Midbrain (tissue), 1 donor: ENCODE results near the gene ANKMY1.
A peak's percentile ranks its signal among the peaks of the same experiment; 100 is the strongest.

Source experiments
- DNase-seq: peaks from one replicate; lab custom pipeline; 2025; lab: John Stamatoyannopoulos, UW

Gene ANKMY1

DNA sequence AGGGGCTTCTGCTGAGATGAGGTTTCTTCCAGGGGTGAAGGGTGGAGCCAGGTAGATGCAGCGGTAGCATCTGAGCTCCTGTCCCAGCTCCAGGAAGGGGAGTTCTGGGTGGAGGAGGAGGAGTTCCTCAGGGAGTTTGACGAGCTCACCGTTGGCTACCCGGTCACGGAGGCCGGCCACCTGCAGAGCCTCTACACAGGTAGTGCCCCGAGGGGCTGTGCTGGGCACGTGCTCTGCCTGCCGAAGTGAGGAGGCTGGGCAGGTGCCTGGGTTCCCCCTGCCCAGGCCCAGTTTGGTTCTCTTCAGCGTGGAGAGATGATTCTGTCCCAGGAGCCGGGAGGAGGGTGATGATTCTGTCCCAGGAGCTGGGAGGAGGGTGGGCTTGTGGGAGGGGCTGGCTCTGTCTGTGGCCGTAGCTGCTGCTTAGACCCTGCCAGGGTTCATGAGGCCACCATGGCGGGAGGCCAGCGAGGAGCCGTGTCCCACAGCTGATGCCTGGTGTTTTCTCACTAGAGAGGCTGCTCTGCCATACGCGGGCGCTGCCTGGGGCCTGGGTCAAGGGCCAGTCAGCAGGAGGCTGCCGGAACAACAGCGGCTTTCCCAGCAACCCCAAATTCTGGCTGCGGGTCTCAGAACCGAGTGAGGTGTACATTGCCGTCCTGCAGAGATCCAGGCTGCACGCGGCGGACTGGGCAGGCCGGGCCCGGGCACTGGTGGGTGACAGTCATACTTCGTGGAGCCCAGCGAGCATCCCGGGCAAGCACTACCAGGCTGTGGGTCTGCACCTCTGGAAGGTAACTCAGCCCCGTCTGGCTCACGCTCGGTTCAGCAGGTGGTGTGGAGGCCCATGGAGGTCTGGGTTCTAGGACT lies 37.0 kb upstream of the ANKMY1 start:
- DNase-seq: no peak

DNA sequence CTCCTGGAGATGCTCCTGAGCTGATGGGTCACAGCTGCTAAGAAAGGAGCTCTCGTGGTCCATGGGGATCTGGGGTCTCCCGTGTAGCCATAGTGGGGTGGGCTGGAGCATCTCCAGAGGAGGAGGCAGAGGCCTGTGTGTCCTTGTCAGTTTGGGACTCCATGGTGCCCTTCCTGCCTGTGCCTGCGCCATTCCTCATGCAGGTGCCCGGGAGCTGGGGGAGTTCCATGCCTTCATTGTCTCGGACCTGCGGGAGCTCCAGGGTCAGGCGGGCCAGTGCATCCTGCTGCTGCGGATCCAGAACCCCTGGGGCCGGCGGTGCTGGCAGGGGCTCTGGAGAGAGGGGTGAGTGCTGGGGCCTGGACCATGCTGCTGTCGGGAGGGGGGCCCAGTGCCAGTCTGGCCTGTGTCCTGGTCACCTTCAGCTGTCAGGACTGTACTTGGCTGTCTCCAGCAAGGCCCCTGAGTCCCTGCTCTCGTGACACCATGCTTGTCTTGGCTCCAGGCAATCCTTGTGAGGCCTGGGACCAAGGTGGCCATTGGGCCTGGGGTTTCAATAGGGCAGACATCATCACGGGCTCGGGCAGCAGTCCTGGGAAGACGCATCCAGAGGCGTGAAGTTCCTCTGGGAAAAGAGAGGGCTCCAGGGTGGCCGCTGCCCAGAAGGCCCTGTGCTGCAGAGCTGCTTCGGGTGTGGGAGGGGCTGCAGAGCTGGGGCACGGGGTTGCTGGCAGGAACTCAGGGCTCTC lies 36.1 kb upstream of the ANKMY1 start:
- DNase-seq: no peak

DNA sequence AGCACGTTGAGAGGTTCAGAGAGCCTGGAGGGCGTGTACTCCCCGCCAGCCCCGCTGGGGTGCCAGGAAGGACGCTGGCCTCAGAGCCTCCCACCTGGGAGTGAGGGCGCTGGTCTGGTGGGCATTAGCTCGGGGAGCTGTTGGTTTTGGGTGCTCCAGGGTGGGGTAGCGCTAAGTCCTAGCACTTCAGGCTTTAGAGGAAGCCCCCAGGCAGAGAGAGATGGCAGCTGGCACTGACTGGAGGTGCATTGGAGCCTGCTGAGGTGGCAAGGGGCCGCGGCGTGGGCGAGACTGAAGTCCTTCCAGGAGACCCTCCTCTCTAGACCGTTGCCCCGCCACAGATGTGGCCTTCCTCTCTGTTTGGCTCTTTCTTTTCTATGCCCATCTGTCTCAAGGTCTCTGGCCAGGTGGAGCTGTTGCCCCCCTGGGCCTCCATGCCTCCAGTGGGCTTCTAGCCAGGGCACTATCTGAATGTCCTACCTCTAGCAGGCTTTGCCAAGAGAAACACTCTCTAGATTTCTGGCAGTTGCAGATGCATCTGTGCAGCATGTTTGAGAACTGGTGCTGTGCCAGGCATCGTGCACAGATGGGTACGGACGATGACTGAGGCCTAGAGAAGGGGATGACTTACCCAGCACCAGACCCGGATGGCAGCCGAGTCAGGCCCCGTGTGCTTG lies 35.4 kb upstream of the ANKMY1 start:
- no peak for DNase-seq

- DNase-seq: no peak
Measured at GRCh38 chr2:240591784-240592183, 34.0 kb upstream of the ANKMY1 start.

DNA sequence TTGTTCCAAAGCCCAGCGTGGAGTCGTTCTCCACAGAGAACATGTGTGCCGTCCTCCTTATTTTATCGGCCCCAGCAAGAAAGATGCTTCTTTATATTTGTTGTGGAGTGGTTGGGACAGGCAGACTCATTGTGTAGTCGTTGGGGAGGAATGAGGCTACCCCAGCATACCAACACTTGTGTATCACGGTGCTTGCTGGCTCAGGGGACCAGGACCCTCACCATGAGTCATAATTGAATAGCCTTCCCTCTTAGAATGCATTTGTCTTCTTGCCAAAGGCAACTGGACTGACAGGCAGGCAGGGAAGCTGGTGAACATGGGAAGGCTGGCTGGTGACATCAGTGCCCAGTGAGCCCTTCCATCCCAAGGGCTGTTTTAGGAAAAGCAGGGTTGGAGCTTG lies 33.4 kb upstream of the ANKMY1 start:
- no peak for DNase-seq

GRCh38 chr2:240590681-240591111 lies 32.9 kb upstream of the ANKMY1 start:
- no peak for DNase-seq

GRCh38 chr2:240589850-240590525 lies 32.2 kb upstream of the ANKMY1 start:
- DNase-seq: peak; percentile 18

DNA sequence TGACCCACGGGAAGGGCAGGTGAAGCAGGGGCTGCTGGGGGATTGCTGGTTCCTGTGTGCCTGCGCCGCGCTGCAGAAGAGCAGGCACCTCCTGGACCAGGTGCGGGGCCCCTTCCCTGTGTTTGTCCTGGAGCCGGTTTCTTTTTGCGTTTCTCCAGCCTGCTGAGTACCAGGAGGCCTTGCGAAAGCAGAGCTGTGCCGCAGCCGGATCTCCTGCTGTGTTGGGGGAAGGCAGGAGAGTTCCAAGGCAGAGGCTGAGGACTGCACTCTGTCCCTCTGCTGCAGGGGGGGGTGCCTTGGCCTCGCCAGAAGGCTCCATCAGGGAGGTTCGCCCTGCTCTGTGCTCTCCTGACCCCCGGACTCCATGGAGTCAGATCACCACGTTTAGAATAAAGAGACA lies 31.6 kb upstream of the ANKMY1 start:
- no peak for DNase-seq

DNA sequence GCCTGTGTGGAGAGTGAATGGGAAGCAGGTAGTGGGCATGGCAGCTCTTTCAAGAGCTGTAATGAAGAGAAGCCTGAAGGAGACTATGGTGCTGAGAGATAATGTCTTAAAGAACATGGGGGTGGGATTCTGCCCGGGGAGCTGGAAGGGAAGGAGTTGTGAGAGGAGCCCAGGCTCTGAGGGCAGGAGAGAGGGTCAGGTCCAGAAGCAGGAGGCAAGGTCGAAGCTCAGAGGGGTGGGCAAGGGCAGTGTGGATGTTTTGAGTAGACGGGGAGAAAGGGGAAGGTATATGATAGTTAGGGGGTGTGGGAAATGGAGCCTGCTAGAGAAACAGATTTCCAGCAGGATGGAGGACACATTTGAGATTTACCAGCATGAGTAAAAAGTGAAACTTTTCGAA lies 30.9 kb upstream of the ANKMY1 start:
- DNase-seq: no peak

GRCh38 chr2:240588006-240588655 lies 30.3 kb upstream of the ANKMY1 start:
- DNase-seq: no peak

DNA sequence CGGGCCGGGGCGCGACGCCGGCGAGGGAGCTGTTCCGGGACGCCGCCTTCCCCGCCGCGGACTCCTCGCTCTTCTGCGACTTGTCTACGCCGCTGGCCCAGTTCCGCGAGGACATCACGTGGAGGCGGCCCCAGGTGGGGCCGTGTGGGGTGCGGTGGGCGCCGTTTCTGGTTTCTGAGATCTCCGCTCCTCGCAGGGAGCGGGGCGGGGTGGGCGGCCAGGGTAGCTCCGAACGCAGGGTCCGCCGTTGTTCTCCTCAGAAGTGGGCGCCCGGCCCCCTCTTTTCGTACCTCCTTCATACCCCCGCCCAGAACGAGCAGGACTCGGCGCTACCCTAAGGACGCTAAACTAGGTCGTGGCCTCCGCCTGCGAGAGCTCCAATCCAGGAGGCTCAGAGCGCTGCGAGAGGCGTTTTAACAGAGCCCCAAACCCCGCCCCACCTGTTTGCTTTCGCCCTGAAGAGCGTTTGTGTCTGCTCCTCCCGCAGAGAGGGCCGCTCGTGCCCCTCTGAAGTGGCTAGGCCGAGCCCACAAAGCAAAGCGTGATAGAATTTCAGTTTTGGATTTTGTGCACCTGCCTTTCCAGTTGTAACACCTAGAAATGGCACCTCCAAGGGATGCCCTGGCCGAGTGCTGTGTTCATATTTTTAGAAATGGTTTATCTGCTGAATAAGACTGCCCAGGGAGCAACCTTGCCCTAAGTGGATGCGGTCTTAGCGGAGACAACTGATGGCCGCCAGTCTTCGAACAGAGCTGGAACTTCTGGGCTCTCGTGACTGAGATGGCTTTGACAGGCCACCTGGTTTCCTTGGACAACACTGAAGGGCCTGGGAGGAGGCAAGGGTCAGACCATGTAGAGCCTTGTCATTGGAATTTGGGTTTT lies 29.4 kb upstream of the ANKMY1 start:
- peak; percentile 18 for DNase-seq

GRCh38 chr2:240586198-240586918 lies 28.6 kb upstream of the ANKMY1 start, which contains the start of gene CAPN10:
Gene CAPN10, plus strand, starts transcription at chr2:240586734. Its CDS starts 178 bp downstream, at chr2:240586912.
- DNase-seq: peak; percentile 97

DNA sequence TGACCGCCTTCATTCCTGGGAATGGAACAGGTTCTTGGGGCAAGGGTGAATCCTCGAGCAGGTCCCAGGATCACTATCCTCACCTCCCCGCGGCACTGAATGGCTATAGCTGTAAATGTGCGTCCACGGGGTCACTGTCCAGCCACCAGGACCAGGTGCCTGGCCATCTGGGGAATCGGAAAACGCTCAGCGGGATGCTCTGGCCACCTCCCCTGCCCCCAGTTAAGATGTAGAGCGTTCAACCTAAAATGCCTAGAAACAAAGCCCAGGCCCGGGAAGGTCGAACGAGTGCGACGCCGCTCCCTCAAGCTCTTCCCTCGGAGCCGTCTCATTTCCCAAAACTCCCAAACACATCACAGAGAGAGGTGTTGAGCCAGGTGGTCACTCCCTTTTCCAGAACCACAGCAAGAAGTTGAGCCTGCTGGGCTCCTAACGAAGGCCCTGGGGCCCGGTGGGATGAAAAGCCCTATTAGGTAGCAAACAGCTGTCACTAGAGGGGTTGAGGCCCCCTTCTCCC lies 28.0 kb upstream of the ANKMY1 start:
- DNase-seq: no peak

GRCh38 chr2:240585101-240585500 lies 27.3 kb upstream of the ANKMY1 start:
- DNase-seq: no peak

DNA sequence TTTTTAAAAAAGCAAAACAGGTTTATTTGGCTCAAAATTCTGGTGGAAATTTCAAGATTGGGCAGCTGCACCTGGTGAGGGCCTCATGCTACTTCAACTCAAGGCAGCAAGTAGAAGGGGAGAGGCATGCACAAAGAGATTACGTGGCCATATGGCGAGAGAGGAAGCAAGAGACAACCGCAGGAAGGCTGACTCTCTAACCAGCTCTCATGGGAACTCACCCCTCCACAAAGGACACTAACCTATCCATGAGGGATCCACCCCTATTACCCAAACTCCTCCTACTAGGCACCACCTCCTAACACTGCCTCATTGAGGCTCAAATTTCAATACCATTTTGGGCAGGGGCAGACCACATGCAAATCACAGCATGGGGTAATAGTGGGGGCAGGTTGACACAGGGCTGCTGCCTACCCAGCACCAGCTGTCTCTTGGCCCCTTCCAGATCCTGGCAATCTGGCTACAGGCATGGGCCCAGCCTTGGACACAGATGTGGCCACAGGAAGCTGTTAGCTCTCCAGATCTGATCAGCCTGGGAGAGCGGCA lies 26.8 kb upstream of the ANKMY1 start:
- no peak for DNase-seq

DNA sequence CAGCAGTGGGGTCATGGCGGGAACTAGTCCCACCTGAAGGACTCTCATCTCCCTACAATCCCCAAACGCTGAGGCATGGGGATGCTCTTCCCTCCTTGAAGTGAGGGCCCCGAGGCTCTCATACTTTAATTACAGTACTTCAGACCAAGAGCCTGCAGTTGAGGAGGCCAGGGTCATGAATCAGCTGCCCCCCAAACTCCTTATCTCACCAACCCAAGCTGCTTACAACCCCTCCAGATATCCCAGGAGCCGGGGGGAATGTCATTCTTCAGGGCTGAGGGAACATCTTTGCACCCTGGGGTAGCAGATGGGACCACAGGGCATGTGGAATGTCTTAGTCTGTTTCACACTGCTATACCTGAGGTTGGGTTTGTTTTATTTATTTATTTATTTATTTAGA lies 26.0 kb upstream of the ANKMY1 start:
- DNase-seq: no peak

DNA sequence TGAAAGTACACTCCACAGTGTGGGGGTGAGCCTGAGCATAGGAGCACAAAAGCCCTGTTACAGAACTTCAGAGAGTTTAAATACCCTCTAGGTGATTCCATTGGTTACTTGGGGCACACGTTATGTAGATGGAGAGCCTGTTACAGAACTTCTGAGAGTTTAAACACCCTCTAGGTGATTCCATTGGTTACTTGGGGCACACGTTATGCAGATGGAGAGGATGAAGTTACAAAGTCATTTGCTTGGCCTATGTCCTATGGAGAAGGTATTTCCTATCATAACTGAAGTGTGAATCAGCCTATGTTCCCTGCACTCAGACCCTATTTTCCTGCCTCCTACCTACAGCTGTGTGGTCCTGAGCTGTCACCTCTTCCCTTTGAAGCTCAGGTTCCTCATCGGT lies 25.0 kb upstream of the ANKMY1 start:
- DNase-seq: no peak

DNA sequence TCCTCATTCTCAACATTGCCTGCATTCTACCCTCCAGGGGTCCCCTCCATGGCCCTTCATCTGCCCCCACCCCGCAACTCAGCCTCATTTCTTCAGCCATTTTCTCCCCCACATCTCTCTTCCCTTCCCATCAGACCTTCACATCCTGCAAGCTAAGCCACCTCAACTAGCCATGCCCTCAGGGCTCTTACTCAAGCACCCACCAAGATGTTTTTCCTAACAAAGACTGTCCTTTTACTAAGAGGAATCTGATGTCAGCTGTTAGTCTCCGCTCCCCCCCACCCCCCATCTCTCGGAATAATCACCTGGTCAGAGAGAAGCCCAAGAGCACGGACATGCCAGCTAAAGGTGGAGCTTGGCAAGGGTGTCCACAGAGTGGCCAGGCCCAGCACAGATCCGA lies 24.0 kb upstream of the ANKMY1 start:
- DNase-seq: no peak
